Fibroblast of lung (primary cell): Measurements from ENCODE around the gene PCDHGA10. TPM values are rescaled to one million over a fixed set of nuclear protein-coding genes. Genes with fewer than 3 reads are reported as not detected.

ENCODE experiments used
- DNase-seq, 2 donors: peaks; one replicate each; pipeline versions ENCODE4 v3.0.0 to v3.0.0-alpha.2; 2010; ENCODE audit warnings: low read depth in 2 of 2
- H2AFZ ChIP-seq: 2 replicates; pipeline ENCODE4 v1.5.1; 2012; ENCODE audit warnings: low read length, control low read depth, inconsistent platforms
- H3K27ac ChIP-seq: 2 replicates; pipeline ENCODE4 v1.5.1; 2011; ENCODE audit warnings: low read length, control low read depth; ENCODE audit not compliant: insufficient read depth
- H3K27me3 ChIP-seq: 2 replicates; pipeline ENCODE4 v1.5.1; 2011; ENCODE audit warnings: mild to moderate bottlenecking, low read length; ENCODE audit not compliant: control insufficient read depth, insufficient read depth
- H3K36me3 ChIP-seq: 2 replicates; pipeline ENCODE4 v1.5.1; 2011; ENCODE audit warnings: low read length; ENCODE audit not compliant: control insufficient read depth, insufficient read depth
- H3K4me1 ChIP-seq: 2 replicates; pipeline ENCODE4 v1.5.1; 2011; ENCODE audit warnings: low read length; ENCODE audit not compliant: control insufficient read depth, insufficient read depth; ENCODE audit errors: extremely low read depth
- H3K4me2 ChIP-seq: 2 replicates; pipeline ENCODE4 v1.5.1; 2011; ENCODE audit warnings: low read length, control low read depth; ENCODE audit not compliant: insufficient read depth; ENCODE audit errors: extremely low read depth
- H3K4me3 ChIP-seq, 4 experiments: fragments of 200-600 bp in 1 of 4; sonication (generic) in 1 of 4; replicated peaks in 1 of 4; 2 replicates each; pipeline ENCODE4 v1.5.1; 2011 to 2016; ENCODE audit warnings: low read length in 4 of 4, low read depth in 3 of 4, mild to moderate bottlenecking in 3 of 4, control low read depth in 2 of 4, inconsistent platforms in 1 of 4, mixed read lengths in 1 of 4; ENCODE audit not compliant: insufficient read depth in 1 of 4; ENCODE audit errors: control extremely low read depth in 1 of 4
- H3K79me2 ChIP-seq: 2 replicates; pipeline ENCODE4 v1.5.1; 2012; ENCODE audit warnings: mild to moderate bottlenecking, low read length, inconsistent platforms; ENCODE audit not compliant: control insufficient read depth, insufficient read depth
- H3K9ac ChIP-seq: 2 replicates; pipeline ENCODE4 v1.5.1; 2011; ENCODE audit warnings: mild to moderate bottlenecking, low read length, control low read depth; ENCODE audit not compliant: insufficient read depth
- H3K9me3 ChIP-seq: 2 replicates; pipeline ENCODE4 v1.5.1; 2012; ENCODE audit warnings: low read depth, low read length; ENCODE audit not compliant: control insufficient read depth, insufficient read depth
- H4K20me1 ChIP-seq: 2 replicates; pipeline ENCODE4 v1.5.1; 2011; ENCODE audit warnings: low read length; ENCODE audit not compliant: control insufficient read depth, insufficient read depth; ENCODE audit errors: extremely low read depth
- CTCF ChIP-seq, 2 donors: IDR thresholded peaks in 1 of 2; conservative IDR thresholded peaks in 1 of 2; 1 replicate in 1 of 2; 2 replicates in 1 of 2; pipeline ENCODE4 v1.5.1; 2011 to 2012; ENCODE audit warnings: low read length in 2 of 2, control low read depth in 1 of 2, inconsistent platforms in 1 of 2, low read depth in 1 of 2, mild to moderate bottlenecking in 1 of 2
- EZH2 ChIP-seq: IDR thresholded peaks from 2 replicates; pipeline ENCODE4 v1.5.1; 2012; ENCODE audit warnings: low read length, control low read depth, mild to moderate bottlenecking; ENCODE audit errors: missing control alignments
- polyA plus RNA-seq, 2 donors: library from polyadenylated mRNA; depleted of rRNA in 1 of 2; stranded (reverse) in 1 of 2; unstranded in 1 of 2; fragments of >200 nt; gene quantifications; 2 replicates each; pipeline ENCODE4 v1.2.1, GENCODE V29; 2011 to 2012; ENCODE audit warnings: missing spikeins in 1 of 2
- total RNA-seq: library from RNA; depleted of rRNA; stranded (reverse); fragments of >200 nt; gene quantifications from 2 replicates; pipeline ENCODE4 v1.2.1, GENCODE V29; 2014

The PCDHGA10 gene
- total and polyA plus RNA-seq, 2 donors (not counting 1 experiment from before 2014, with no cell fraction given), result 3.8 to 10.2 TPM

GRCh38 chr5:141382469-141383294 lies 30.1 kb upstream of the PCDHGA10 start, which contains the start of gene PCDHGA7:
PCDHGA7 (plus strand) TSS chr5:141382742; CDS start chr5:141382900, 158 bp downstream.
- Histone ChIP-seq H3K4me2 (peak within 1 kb of the TSS; percentile 76), H3K9ac (no peak within 1 kb of the TSS), H4K20me1 (no peaks in the 10 kb centered on the region), H3K9me3 (peaks cover 2% of the 10 kb centered on the region), H3K79me2 (no peaks in the 10 kb centered on the region), H3K36me3 (no peaks in the 10 kb centered on the region), H3K4me1 (no peaks in the 10 kb centered on the region), H3K27me3 (no peaks in the 10 kb centered on the region), H2AFZ (peak within 1 kb of the TSS; percentile 67), H3K4me3 (peak within 1 kb of the TSS; percentile 62 to 76 (median 63)), H3K27ac (no peak within 1 kb of the TSS)
- peak; percentile 51 for TF ChIP-seq CTCF (conservative IDR thresholded peaks at IDR 0.05 in 1 of 2, IDR thresholded peaks at IDR 0.05 in 1 of 2; ENCODE audit: low read depth in 1 of 2, low read length in 2 of 2)
- TF ChIP-seq EZH2, result no peak
- DNase-seq, result peak; percentile 48 to 54

GRCh38 chr5:141383345-141383744 lies 29.4 kb upstream of the PCDHGA10 start:
- no peaks in the 10 kb centered on the region for H3K4me1 ChIP-seq
- H3K36me3 ChIP-seq, result no peaks in the 10 kb centered on the region
- TF ChIP-seq EZH2, result no peak
- no peak for TF ChIP-seq CTCF (conservative IDR thresholded peaks at IDR 0.05 in 1 of 2, IDR thresholded peaks at IDR 0.05 in 1 of 2; ENCODE audit: low read depth in 1 of 2, low read length in 2 of 2)
- H2AFZ ChIP-seq, result no peak overlapping the region
- H3K9me3 ChIP-seq, result peaks cover 2% of the 10 kb centered on the region
- no peaks in the 10 kb centered on the region for H3K79me2 ChIP-seq
- no peaks in the 10 kb centered on the region for H4K20me1 ChIP-seq
- no peak for DNase-seq
- H3K27me3 ChIP-seq, result no peaks in the 10 kb centered on the region
- peak overlapping the region; percentile 44 for H3K4me2 ChIP-seq
- H3K9ac ChIP-seq, result no peak overlapping the region
- no peak overlapping the region for H3K27ac ChIP-seq
- peak overlapping the region; percentile 62 to 76 (median 63) for H3K4me3 ChIP-seq

- Histone ChIP-seq H3K36me3 (no peaks in the 10 kb centered on the region), H3K9me3 (peaks cover 2% of the 10 kb centered on the region), H4K20me1 (no peaks in the 10 kb centered on the region), H3K4me2 (no peak overlapping the region), H3K4me3 (no peak overlapping the region), H3K9ac (no peak overlapping the region), H3K27me3 (no peaks in the 10 kb centered on the region), H3K4me1 (no peaks in the 10 kb centered on the region), H2AFZ (no peak overlapping the region), H3K79me2 (no peaks in the 10 kb centered on the region), H3K27ac (no peak overlapping the region)
- no peak for DNase-seq
- no peak for TF ChIP-seq CTCF (conservative IDR thresholded peaks at IDR 0.05 in 1 of 2, IDR thresholded peaks at IDR 0.05 in 1 of 2; ENCODE audit: low read depth in 1 of 2, low read length in 2 of 2)
- TF ChIP-seq EZH2, result no peak
Measured at GRCh38 chr5:141384471-141385267, 28.1 kb upstream of the PCDHGA10 start.
